Measurements from ENCODE around the gene BTNL3. TPM values are rescaled to one million over a fixed set of nuclear protein-coding genes. Genes with fewer than 3 reads are reported as not detected.

BTNL3 gene
- total RNA-seq, 1 experiment from 2014 or later = not detected

GRCh38 chr5:181031716-181032115, 43.1 kb downstream of the BTNL3 start:
- Mint-ChIP-seq H3K4me1 (ENCODE audit: insufficient read depth, unreplicated experiment) (no peaks in the 10 kb centered on the region), H3K4me3 (ENCODE audit: unreplicated experiment) (no peak overlapping the region), H3K27ac (ENCODE audit: low read depth, unreplicated experiment) (no peak overlapping the region), H3K9me3 (ENCODE audit: unreplicated experiment) (peaks cover 10% of the 10 kb centered on the region), H3K36me3 (ENCODE audit: insufficient read depth, unreplicated experiment) (peaks cover 6% of the 10 kb centered on the region), H3K27me3 (ENCODE audit: insufficient read depth, unreplicated experiment) (peaks cover 10% of the 10 kb centered on the region)
- intact Hi-C loops (cut with micrococcal nuclease) = no loop called here
- ChIA-PET POLR2A (no interaction called here), CTCF (interaction anchor here (0.6 to 1.3 kb wide), 2 partner anchors 10 to 25 kb away, joined by 3 read pairs; no protein-coding TSS in a partner anchor)
- BruUV-seq (replicated peaks) = no TSS peak
- no peak for TF ChIP-seq CTCF (IDR thresholded peaks at IDR 0.05; ENCODE audit: unreplicated experiment)
- no peak for DNase-seq (ENCODE audit: unreplicated experiment)

- ChIA-PET POLR2A (interaction anchor here (0.7 to 1.1 kb wide), 2 partner anchors 9 to 241 kb away, joined by 3 to 5 read pairs; no protein-coding TSS in a partner anchor), CTCF (interaction anchor here (0.9 kb wide), 1 partner anchor 9 kb away, joined by 3 read pairs; no protein-coding TSS in a partner anchor)
- no peak for TF ChIP-seq CTCF (IDR thresholded peaks at IDR 0.05; ENCODE audit: unreplicated experiment)
- peaks cover 10% of the 10 kb centered on the region for H3K9me3 Mint-ChIP-seq (ENCODE audit: unreplicated experiment)
- peaks cover 6% of the 10 kb centered on the region for H3K36me3 Mint-ChIP-seq (ENCODE audit: insufficient read depth, unreplicated experiment)
- H3K27ac Mint-ChIP-seq (ENCODE audit: low read depth, unreplicated experiment) = no peak overlapping the region
- no peak for DNase-seq (ENCODE audit: unreplicated experiment)
- intact Hi-C loops (cut with micrococcal nuclease) = no loop called here
- H3K27me3 Mint-ChIP-seq (ENCODE audit: insufficient read depth, unreplicated experiment) = peaks cover 46% of the 10 kb centered on the region
- no TSS peak for BruUV-seq (replicated peaks)
- H3K4me1 Mint-ChIP-seq (ENCODE audit: insufficient read depth, unreplicated experiment) = no peaks in the 10 kb centered on the region
- no peak overlapping the region for H3K4me3 Mint-ChIP-seq (ENCODE audit: unreplicated experiment)
These were observed 47.6 kb downstream of the BTNL3 start for GRCh38 chr5:181035991-181036815.

- Mint-ChIP-seq H3K4me3 (ENCODE audit: unreplicated experiment) (no peak overlapping the region), H3K9me3 (ENCODE audit: unreplicated experiment) (peaks cover 5% of the 10 kb centered on the region), H3K27ac (ENCODE audit: low read depth, unreplicated experiment) (no peak overlapping the region), H3K4me1 (ENCODE audit: insufficient read depth, unreplicated experiment) (no peaks in the 10 kb centered on the region), H3K27me3 (ENCODE audit: insufficient read depth, unreplicated experiment) (peaks cover 53% of the 10 kb centered on the region), H3K36me3 (ENCODE audit: insufficient read depth, unreplicated experiment) (peaks cover 2% of the 10 kb centered on the region)
- CTCF ChIA-PET = interaction anchor here (0.7 kb wide), 1 partner anchor 691 kb away, joined by 3 read pairs; no protein-coding TSS in a partner anchor
- no peak for TF ChIP-seq CTCF (IDR thresholded peaks at IDR 0.05; ENCODE audit: unreplicated experiment)
- DNase-seq (ENCODE audit: unreplicated experiment) = no peak
- POLR2A ChIA-PET = interaction anchor here (1.1 kb wide), 1 partner anchor 10 kb away, joined by 5 read pairs; no protein-coding TSS in a partner anchor
- BruUV-seq (replicated peaks) = no TSS peak
- intact Hi-C loops (cut with micrococcal nuclease) = no loop called here
These were observed 48.2 kb downstream of the BTNL3 start for GRCh38 chr5:181036816-181037364.

GRCh38 chr5:181037365-181037861, 48.8 kb downstream of the BTNL3 start:
- ChIA-PET CTCF (interaction anchor here (0.7 kb wide), 1 partner anchor 692 kb away, joined by 3 read pairs; no protein-coding TSS in a partner anchor), POLR2A (no interaction called here)
- H3K9me3 Mint-ChIP-seq (ENCODE audit: unreplicated experiment) = no peaks in the 10 kb centered on the region
- peaks cover 58% of the 10 kb centered on the region for H3K27me3 Mint-ChIP-seq (ENCODE audit: insufficient read depth, unreplicated experiment)
- H3K27ac Mint-ChIP-seq (ENCODE audit: low read depth, unreplicated experiment) = no peak overlapping the region
- TF ChIP-seq CTCF (IDR thresholded peaks at IDR 0.05; ENCODE audit: unreplicated experiment) = no peak
- DNase-seq (ENCODE audit: unreplicated experiment) = no peak
- H3K36me3 Mint-ChIP-seq (ENCODE audit: insufficient read depth, unreplicated experiment) = no peaks in the 10 kb centered on the region
- no TSS peak for BruUV-seq (replicated peaks)
- H3K4me3 Mint-ChIP-seq (ENCODE audit: unreplicated experiment) = no peak overlapping the region
- intact Hi-C loops (cut with micrococcal nuclease) = no loop called here
- no peaks in the 10 kb centered on the region for H3K4me1 Mint-ChIP-seq (ENCODE audit: insufficient read depth, unreplicated experiment)
